RWPE2 (cell line): ENCODE data around the gene AKR7A2.
A peak's percentile ranks its signal among the peaks of the same experiment; 100 is the strongest.
"Not testable (repeated sequence)": the region's sequence is repeated elsewhere in the genome, so short reads cannot be mapped to it uniquely, and the experiment has no call there.

Experiments
- ATAC-seq: fragments of 200-7000 bp; cut with Tn5 transposase; 3 replicates; pipeline ENCODE4 v1.9.1; 2021; ENCODE audit warnings: low read depth
- DNase-seq: peaks from one replicate; pipeline ENCODE4 v3.0.0-alpha.2; 2020; ENCODE audit warnings: low spot score
- H3K27ac ChIP-seq: fragments of 450-650 bp; 2 replicates; pipeline ENCODE4 v1.5.1; 2017; ENCODE audit warnings: mild to moderate bottlenecking; ENCODE audit not compliant: poor library complexity, severe bottlenecking
- H3K27me3 ChIP-seq: fragments of 250-450 bp; sonication (Bioruptor Pico); 2 replicates; pipeline ENCODE4 v1.5.1; 2021; ENCODE audit warnings: mild to moderate bottlenecking, moderate library complexity; ENCODE audit not compliant: insufficient read depth, poor library complexity, severe bottlenecking
- H3K36me3 ChIP-seq: fragments of 250-450 bp; sonication (Bioruptor Pico); 2 replicates; pipeline ENCODE4 v1.5.1; 2020; ENCODE audit warnings: low read depth, mild to moderate bottlenecking, moderate library complexity
- H3K4me1 ChIP-seq: fragments of 250-450 bp; sonication (Bioruptor Pico); 2 replicates; pipeline ENCODE4 v1.5.1; 2021; ENCODE audit warnings: mild to moderate bottlenecking, moderate library complexity; ENCODE audit not compliant: insufficient read depth, poor library complexity, severe bottlenecking
- H3K4me3 ChIP-seq: fragments of 250-450 bp; sonication (Bioruptor Pico); 2 replicates; pipeline ENCODE4 v1.5.1; 2021; ENCODE audit warnings: mild to moderate bottlenecking, moderate library complexity; ENCODE audit not compliant: severe bottlenecking
- H3K9me3 ChIP-seq: fragments of 250-450 bp; sonication (Bioruptor Pico); 2 replicates; pipeline ENCODE4 v1.5.1; 2021; ENCODE audit warnings: mild to moderate bottlenecking, moderate library complexity; ENCODE audit not compliant: severe bottlenecking
- CTCF ChIP-seq: fragments of 450-650 bp; IDR thresholded peaks from one replicate; pipeline ENCODE4 v1.5.1; 2017; ENCODE audit warnings: mild to moderate bottlenecking, moderate library complexity; ENCODE audit not compliant: poor library complexity, severe bottlenecking

The AKR7A2 gene

GRCh38 chr1:19309123-19309813 is 2.7 kb downstream of the AKR7A2 start:
- Histone ChIP-seq H3K27ac (no peak overlapping the region), H3K36me3 (peaks cover 26% of the 10 kb centered on the region), H3K27me3 (no peaks in the 10 kb centered on the region), H3K4me1 (peaks cover 3% of the 10 kb centered on the region), H3K9me3 (no peaks in the 10 kb centered on the region), H3K4me3 (no peak overlapping the region)
- no peak for TF ChIP-seq CTCF
- DNase-seq (no peak), ATAC-seq (no peak)

GRCh38 chr1:19308509-19308907 is 3.4 kb downstream of the AKR7A2 start:
- DNase-seq (peak; percentile 32), ATAC-seq (no peak)
- Histone ChIP-seq H3K4me3 (no peak overlapping the region), H3K4me1 (peaks cover 3% of the 10 kb centered on the region), H3K27ac (no peak overlapping the region), H3K9me3 (no peaks in the 10 kb centered on the region), H3K36me3 (peaks cover 34% of the 10 kb centered on the region), H3K27me3 (no peaks in the 10 kb centered on the region)
- no peak for TF ChIP-seq CTCF

GRCh38 chr1:19307794-19308508 is 4.0 kb downstream of the AKR7A2 start:
- Histone ChIP-seq H3K4me1 (peaks cover 3% of the 10 kb centered on the region), H3K27me3 (no peaks in the 10 kb centered on the region), H3K27ac (no peak overlapping the region), H3K9me3 (no peaks in the 10 kb centered on the region), H3K36me3 (peaks cover 34% of the 10 kb centered on the region), H3K4me3 (no peak overlapping the region)
- ATAC-seq (no peak), DNase-seq (peak; percentile 31)
- no peak for TF ChIP-seq CTCF

GRCh38 chr1:19306941-19307340 is 5.0 kb downstream of the AKR7A2 start:
- Histone ChIP-seq H3K27me3 (no peaks in the 10 kb centered on the region), H3K4me3 (no peak overlapping the region), H3K4me1 (peaks cover 3% of the 10 kb centered on the region), H3K36me3 (peaks cover 39% of the 10 kb centered on the region), H3K9me3 (no peaks in the 10 kb centered on the region), H3K27ac (no peak overlapping the region)
- no peak for TF ChIP-seq CTCF
- ATAC-seq (no peak), DNase-seq (peak; percentile 46)

- DNase-seq: peak; percentile 41
- no peak overlapping the region for H3K27ac ChIP-seq
- H3K27me3 ChIP-seq: no peaks in the 10 kb centered on the region
- no peak for TF ChIP-seq CTCF
- H3K9me3 ChIP-seq: no peaks in the 10 kb centered on the region
- no peak for ATAC-seq
- peaks cover 3% of the 10 kb centered on the region for H3K4me1 ChIP-seq
- H3K4me3 ChIP-seq: no peak overlapping the region
- H3K36me3 ChIP-seq: peaks cover 39% of the 10 kb centered on the region
Observed at GRCh38 chr1:19305880-19306279, 6.1 kb downstream of the AKR7A2 start.

- peaks cover 39% of the 10 kb centered on the region for H3K36me3 ChIP-seq
- not testable (repeated sequence) for H3K27me3 ChIP-seq, DNase-seq, H3K4me3 ChIP-seq, H3K27ac ChIP-seq, ATAC-seq, H3K4me1 ChIP-seq, H3K9me3 ChIP-seq
Observed at GRCh38 chr1:19304081-19304480, 7.9 kb downstream of the AKR7A2 start.
